Measurements from ENCODE around the gene NUDT21.
"Not testable (repeated sequence)": the region's sequence is repeated elsewhere in the genome, so short reads cannot be mapped to it uniquely, and the experiment has no call there.

Gene NUDT21

DNA sequence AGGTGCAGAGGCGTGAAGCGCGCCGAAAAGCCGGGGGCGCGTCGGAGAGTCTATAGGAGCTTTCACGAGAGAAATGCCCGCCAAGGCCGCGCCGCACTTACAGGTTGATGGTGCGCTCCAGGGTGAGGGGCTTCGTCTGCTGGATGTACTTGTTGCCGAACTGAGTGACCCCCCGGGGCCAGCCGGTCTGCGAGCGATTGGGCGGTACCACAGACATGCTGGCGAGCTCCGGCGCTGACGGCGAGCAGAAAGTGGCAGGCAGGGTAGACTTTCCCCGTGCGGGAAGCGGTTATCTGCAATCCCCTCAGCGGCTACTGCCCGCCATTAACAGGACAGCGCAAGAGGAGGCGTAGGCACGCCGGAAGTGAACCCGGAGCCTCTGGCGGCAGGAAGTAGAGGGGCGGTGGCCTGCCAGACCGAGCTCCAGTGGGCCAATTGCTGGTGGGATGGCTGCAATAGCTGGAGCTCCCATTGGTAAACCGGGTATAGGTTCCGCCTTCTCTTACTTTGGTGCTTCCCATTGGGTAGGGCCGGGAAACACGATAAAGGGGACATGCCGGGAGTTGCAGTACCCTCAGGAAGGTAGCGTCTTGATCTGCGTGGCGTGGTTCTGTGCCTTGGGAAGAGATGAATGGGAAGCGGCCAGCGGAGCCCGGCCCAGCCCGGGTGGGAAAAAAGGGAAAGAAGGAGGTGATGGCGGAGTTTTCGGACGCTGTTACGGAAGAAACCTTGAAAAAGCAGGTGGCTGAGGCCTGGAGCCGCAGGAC is at the start of gene NUDT21, which contains the start of gene OGFOD1:
TSS of gene NUDT21 (minus strand) at position 347 of the 767 bp plus-strand sequence. CDS start at position 217, 130 bp downstream.
TSS of gene OGFOD1 (plus strand) at position 569 of the 767 bp plus-strand sequence. CDS start at position 628, 59 bp downstream.
- DNase-seq = peak; percentile 96

DNA sequence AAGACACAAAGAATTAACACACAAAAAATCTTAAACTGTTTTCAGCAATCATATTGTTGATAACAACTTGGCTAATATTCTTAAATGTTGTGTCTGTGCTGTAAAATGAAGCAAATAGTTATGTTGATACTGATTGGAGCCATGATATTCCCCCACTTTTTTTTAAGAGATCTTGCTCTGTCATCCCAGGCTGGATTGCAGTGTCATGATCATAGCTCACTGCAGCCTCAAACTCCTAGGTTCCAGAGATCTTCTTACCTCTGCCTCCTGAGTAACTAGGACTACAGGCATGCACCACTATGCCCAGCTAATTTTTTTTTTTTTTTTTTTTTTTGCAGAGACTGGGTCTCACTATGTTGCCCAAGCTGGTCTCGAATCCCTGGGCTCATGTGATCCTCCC is 42.7 kb upstream of the NUDT21 start:
- DNase-seq = no peak

DNA sequence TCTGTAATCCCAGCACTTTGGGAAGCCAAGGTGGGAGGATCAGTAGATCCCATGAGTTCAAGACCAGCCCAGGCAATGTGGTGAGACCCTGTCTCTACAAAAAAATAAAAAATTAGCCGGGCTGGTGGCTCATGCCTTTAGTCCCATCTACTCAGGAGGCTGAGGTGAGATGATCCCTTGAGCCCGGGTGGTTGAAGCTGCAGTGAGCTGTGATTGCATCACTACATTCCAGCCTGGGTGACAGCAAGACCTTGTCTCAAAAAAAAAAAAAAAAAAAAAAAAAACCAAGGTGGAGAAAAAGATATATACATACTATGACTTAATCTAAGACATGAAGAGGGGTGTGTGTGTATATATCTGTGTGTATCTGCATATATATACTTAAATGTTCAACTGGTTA is 42.0 kb upstream of the NUDT21 start:
- DNase-seq = no peak

DNA sequence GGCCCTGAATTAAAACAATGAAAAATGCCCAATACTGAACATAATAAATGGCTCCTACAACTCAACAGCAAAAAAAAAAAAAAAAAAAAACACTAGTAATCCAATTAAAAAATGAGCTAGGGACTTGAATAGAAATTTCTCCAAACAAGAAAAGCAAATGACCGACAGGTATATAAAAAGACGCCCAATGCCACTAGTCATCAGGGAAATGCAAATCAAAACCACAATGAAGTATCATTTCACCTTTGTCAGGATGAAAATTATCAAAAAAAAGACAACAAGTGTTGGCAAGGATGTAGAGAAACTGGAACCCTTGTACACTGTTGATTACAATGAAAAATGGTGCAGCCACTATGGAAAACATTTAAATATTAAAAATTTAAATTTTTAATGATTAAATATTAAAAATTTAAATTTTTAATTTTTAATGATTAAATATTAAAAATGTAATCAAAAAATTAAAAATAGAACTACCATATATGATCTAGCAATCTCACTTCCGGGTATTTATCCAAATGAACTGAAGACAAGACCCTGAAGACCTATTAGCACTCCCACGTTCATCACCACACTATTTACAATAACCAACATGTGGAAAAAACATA is 40.6 kb upstream of the NUDT21 start:
- no peak for DNase-seq

DNA sequence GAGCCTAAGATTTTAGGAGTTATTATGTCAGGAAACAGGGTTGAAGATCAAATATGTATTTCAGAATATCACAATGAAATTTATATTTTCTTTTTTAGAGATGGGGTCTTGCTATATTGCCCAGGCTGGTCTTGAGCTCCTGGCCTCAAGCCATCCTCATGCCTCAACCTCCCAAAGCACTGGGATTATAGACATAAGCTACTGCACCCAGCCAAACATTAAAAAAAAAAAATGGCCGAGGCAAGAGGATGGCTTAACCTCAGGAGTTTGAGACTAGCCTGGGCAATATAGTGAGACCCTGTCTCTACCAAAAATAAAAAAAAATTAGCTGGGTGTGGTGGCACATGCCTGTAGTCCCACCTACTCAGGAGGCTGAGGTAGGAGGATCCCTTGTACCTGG is 37.7 kb upstream of the NUDT21 start:
- not testable (repeated sequence) for DNase-seq

DNA sequence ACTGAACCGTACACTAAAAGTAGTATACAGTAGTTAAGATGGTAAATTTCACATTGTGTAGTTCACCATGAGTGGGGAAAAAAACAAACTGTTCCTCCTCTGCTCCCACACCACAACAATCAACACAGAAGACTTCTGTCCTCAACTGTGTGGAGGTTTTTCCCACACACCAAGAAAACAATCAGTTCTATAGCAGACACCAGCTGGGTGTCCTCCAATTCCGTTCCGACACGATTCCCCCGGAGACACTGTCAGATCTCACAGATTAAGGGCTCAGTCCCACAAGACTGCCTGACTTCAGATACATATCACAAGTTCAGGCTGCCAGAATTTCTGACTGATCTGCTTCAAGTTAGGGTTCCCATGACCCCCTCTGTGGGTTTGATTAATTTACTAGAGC is 36.9 kb upstream of the NUDT21 start:
- no peak for DNase-seq

DNA sequence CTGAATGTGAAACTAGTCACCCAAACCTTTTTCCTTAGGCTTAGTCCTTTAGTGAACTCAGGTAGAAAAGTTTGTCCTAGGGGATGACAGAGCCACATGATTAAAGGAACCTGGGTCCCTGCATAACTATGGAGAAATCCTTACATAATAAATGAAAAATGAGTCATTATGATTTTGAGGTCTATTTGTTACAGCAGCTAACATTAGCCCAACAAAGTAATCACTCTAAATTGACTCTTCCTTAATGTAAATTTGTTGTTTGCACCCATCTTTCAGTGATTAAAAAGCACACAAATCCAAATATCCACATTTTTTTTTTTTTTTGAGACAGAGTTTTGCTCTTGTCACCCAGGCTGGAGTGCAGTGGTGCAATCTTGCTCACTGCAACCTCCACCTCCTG is 32.3 kb upstream of the NUDT21 start:
- no peak for DNase-seq

DNA sequence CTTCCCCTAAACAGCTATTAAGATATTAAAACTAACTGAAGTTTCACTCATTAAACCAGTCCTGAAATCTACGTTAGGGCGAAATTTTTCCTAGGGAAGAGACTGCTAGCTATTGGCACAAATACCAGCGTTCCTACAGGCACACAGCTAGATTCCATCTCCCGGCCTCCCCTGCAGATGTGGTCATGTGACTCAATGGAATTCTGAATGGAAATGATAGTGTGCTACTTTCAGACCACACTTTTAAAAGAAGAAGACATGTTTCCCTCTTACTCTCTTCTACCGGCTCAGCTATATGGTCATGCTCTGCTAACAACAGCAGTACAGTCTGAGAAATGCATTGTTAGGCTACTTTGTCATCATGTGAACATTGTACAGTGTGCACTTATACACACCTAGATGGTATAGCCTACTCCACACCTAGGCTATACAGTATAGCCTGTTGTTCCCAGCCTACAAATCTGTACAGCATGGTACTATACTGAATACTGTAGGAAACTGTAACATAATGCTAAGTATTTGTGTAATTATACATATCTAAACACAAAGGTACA is 31.6 kb upstream of the NUDT21 start:
- DNase-seq = no peak

GRCh38 chr16:56481468-56482122 is 30.5 kb upstream of the NUDT21 start:
- DNase-seq = no peak

DNA sequence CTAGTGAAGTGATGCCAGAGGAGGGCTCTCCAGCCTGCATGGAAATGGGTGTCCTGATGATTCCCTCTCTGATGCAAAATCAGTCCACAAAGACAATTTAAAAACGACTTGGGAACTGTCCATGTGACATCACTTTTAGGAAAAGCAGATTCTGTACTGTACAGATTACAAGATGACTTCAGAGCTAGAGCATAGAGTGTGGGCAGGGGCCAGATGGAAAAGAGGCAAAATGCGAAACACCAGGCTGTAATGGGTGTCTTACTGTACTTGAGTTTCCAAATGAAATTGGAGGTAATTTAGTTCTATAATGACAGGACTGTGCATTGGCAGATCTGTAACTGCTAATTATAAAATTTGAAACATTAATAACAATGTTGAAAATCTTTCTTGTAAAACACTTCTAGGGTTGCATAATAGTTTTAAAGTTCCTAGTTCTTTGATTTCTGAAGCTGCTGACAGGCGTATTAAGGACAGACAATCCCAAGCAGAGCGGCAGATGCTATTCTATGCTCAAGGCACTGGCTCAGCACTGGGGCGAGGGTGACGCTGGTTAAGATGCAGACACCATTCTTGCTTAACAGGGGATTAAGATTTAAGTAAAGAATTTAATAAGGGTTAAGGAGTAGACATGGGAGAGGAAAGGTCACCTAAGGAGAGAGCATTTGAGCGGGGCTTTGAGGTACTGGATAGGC is 29.8 kb upstream of the NUDT21 start:
- no peak for DNase-seq

- DNase-seq = no peak
These were observed 28.3 kb upstream of the NUDT21 start for GRCh38 chr16:56479469-56479868.

- DNase-seq = no peak
These were observed 27.3 kb upstream of the NUDT21 start for GRCh38 chr16:56478281-56479049.

GRCh38 chr16:56477096-56477878 is 26.2 kb upstream of the NUDT21 start:
- no peak for DNase-seq

DNA sequence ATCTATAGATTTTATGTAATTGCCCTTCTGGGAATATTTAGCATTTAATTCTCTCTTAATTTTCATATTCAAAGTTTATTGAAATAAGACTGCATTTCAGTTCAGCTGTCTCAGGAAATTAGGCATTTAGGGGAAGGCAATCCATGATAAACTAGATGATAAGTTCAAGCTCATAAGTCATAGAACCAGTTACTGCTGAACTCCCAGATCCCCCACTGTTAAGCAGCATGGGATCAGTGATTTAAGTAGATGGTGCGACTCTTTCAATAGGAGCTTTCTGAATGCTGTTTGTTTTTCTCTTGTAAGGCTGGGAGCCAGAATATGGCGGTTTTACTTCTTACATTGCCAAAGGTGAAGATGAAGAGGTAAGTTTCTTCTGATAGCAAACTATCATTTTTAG is 24.1 kb upstream of the NUDT21 start:
- DNase-seq = no peak

GRCh38 chr16:56470666-56471065 is 19.5 kb upstream of the NUDT21 start:
- DNase-seq = no peak

GRCh38 chr16:56470232-56470631 is 19.1 kb upstream of the NUDT21 start:
- DNase-seq = no peak

DNA sequence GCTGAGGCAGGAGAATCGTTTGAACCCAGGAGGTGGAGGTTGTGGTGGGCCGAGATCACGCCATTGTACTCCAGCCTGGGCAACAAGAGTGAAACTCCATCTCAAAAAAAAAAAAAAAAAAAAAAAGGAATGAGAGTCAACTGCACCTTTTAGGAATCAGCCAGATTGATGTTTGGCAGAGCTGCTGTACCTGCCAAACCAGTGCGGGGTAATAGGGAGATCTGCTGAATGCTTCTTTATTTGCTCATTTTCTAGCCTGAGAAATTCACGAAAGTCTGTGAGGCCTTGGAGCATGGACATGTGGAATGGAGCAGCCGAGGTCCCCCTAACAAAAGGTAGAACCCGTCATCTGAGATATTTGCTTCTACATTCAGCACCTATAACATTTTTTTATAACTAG is 18.6 kb upstream of the NUDT21 start:
- DNase-seq = no peak

- DNase-seq = no peak
These were observed 17.7 kb upstream of the NUDT21 start for GRCh38 chr16:56468800-56469199.

GRCh38 chr16:56466344-56466743 is 15.2 kb upstream of the NUDT21 start:
- no peak for DNase-seq

DNA sequence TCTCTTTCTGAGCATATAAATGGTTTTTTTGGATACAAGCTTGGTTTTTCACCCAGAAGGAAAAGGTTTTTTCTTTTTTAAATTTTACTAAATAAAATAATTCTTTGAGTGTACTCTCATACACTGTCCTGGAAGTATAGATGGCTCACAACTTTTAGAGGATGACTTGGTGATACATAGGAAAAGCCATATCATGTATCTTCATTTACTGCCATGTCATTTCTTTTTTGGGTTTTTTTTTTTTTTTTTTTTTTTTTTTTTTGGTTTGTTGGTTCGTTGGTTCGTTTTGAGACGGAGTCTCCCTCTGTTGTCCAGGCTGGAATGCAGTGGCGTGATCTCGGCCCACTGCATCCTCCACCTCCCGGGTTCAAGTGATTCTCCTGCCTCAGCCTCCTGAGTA is 12.0 kb upstream of the NUDT21 start:
- DNase-seq = no peak

DNA sequence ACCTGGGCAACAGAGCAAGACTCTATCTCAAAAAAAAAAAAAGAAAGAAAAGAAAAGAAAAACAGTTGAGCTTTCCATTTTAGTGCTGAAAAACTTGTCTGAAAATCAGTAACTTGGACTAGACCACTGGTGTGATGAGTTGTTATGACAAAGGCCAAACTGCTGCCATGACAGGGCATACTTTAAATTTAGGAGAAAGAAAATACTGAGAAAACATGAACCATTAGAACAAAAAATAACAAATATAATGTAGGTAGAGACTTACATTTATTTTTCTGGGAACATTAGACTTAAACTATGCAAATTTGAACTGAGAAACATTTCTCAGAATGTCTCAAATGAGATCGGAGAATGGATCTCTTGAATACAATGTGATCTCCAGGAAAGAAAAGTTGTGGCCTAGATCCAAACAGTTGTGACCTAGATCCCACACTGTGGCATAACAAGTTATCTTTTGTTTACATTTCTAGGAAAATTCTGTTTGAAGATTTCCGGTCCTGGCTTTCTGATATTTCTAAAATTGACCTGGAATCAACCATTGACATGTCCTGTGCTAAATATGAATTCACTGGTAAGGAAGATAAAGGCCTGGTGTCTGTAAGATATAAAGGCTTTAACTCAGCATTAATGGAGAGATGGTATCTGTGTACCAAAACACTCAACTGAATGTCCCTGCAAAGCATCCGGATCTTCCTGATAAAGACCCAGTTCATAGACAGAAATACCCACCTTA is 11.1 kb upstream of the NUDT21 start:
- DNase-seq = no peak

Measured in CD4-positive, alpha-beta T cell treated with Interleukin-4 for 1 hour (primary cell).